IPS-NIHi11 (cell line): ENCODE data around the gene ATP5F1E.
"Not testable (repeated sequence)": the region's sequence is repeated elsewhere in the genome, so short reads cannot be mapped to it uniquely, and the experiment has no call there.

Source experiments
- DNase-seq: peaks from one replicate; pipeline ENCODE4 v3.0.0; 2012; ENCODE audit warnings: mixed read lengths, low spot score

ATP5F1E gene

DNA sequence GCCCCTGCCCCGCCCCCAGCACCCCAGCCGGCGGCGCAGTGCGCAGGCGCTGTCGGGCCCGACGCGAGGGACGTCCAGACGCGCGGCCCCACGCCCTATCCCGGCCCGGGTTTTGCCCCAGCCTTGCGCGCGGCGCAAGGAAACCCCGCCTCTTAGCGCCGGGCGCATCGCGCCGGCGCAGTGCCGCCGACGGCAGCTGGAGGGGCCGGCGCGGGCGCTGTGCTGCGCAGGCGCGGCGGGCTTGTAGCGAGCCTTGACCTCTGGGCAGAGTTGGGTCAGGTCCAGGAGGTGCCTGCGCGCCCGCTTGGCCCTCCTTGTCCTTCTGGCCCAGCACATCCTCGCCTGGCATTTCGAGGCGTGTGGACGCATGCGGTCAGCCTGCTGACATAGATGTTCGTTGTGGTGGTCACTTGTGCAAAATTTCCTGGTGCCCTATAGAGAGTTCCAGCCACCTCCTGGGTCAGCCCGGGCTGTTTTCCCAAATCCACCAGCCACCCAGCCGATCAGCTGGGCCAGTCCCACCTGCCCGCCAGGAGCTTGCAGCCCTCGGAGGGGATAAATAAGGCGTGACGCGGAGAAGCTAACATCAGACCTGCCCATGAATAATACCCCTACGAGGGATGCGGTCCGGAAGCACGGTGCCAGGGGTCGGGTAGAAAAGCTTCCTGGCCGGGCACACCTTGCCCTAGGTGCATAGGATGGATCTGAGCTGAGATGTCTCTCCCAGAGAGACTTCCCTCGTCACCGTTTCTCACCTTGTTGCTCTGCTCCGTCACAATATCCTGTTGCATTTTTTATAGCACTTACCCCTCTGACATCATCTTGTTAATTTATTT, 10.9 kb upstream of the ATP5F1E start:
- peak; percentile 99 for DNase-seq

DNA sequence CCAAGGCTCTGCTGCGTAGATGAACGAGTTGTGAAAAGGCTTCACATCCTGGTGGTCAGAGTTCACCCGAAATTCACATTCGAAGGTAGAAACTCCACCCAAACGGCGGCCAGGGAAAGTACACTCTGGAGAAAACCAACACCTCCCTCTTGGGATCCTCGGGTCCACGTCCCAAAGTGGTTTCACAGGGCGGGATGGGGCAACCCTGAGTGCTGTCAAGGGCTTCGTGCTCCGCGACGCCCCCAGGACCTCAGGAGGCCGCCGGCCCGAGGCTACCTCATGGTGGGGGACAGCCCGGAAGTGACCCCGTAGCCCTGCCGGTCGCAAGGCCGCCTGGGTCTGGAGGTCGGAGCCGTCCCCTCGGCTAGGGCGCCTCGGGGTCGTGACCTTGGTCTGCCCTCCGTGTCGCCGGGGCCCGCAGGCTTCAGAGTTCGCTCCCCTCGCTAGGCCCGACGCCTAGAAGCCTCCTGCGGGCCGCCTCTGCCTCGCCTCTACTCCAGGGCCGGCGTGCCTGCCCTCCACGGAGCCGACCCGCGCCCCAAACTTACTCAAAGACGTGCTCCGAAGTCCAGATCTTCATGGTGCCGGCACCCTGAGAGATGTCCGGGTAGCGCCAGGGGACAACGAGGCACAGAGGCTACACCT, 10.1 kb upstream of the ATP5F1E start, which contains the start of gene PRELID3B:
PRELID3B (minus strand) TSS at position 636 of the 645 bp plus-strand sequence; CDS start at position 580, 56 bp downstream.
- DNase-seq = no peak

DNA sequence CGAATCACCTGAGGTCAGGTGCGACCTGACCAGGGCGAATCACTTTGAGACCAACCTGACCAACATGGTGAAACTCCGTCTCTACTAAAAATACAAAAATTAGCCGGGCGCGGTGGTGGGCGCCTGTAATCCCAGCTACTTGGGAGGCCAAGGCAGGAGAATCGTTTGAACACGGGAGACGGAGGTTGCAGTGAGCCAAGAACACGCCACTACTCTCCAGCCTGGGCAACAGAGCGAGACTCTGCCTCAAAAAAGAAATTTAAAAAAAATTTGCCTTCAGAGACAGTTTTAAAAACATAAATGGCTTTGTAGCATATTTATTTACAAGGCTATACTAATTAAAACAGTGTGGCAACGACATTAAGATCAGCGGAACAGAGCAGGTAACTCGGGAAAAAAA, 9.4 kb upstream of the ATP5F1E start:
- not testable (repeated sequence) for DNase-seq

DNA sequence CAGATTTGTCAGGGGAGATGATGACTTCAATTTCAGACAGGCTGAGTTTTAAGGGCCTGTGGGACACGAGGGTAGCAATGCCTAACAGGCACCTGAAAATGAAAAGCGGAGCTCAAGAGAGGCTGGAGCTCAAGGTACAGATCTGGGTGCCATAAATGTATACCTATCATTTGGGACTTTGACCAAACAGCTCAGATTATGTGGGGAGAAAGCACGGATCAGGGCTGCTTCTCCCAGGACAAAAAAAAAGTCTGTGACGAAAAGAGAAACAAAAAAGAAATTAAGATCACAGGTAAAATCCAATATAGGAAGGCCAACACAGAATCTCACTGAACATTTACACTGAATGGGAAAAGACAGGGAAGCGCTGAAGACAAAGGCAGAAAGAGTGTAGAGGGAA, 8.5 kb upstream of the ATP5F1E start:
- DNase-seq = no peak

DNA sequence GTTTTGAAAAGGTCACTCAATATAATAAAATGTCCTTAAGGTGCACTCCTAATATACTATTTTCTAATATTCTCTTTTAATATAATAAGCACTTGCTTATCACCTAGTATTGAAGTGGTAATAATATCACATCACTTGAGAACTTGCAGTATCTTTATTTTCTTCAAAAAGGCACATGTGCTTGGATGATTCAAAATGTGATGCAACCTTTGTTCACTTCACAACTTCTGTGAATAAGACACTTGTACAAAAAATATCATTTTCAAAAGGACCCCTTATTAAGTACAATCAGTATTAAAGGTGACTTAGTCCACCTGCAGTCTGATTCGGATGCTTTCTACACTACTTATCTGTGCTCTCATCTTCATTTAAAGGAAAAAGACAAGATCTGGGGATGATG, 7.1 kb upstream of the ATP5F1E start:
- no peak for DNase-seq

DNA sequence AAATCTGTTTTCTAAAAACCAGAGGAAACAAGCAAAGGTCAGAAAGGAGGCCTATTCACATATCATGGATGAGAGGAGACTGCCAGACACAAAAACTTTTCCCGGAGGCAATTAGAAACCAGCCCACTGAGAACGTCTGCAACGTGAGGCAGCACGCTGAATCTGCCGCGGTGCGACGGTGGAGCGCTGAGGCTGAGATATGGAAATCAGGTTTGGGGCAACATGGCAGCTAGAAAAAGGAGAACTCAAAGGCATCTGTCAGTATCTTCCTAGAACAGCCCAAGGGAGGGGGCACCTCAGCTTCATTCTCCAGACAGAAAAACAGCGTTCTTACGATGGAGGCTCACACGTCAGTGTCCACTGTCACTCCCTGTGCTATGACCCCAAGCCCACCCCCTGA, 5.3 kb upstream of the ATP5F1E start:
- no peak for DNase-seq

DNA sequence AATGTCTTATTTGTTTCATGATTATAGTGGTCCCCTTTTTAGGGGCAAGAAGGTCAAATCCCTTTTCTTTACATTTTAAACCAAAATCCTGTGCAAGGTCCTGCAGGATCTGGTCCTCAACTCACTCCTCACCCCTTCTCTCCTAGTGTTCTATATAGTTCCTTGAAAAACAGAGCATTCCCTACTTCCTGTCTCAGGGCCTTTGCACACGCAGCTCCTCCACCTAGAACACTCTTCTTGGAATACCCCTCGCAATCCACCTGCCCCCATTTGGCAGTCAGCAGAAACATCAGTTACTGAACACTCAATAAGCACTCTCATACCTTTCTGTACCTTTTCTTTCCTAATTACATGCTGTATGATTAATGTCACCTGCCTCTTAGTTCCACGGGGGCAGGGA, 3.2 kb upstream of the ATP5F1E start:
- DNase-seq = no peak

DNA sequence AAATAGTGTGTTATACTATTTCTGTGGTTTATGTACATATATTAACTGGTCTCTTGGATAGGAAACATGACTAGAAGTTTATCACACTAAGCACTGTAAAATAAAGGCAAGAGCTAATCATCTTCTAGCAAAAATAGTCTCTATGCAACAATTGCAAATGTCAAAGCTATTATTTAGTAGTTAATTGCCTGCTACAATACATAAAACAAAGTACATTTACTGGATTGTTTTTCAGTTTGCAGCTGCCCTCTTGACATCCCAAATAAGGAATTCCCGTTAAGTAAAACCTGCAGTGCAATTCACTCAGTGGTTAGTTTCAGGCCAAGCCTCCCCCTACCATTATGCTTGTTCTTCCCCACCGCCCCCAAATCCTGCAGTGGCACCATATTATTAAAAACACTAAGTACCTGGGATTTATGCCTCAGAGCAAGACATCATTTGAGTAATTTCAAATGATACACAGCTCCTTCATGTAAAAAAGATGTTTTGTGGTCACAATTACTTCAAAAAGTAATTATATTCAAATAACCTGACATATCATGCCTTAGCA, 1.6 kb upstream of the ATP5F1E start:
- no peak for DNase-seq

DNA sequence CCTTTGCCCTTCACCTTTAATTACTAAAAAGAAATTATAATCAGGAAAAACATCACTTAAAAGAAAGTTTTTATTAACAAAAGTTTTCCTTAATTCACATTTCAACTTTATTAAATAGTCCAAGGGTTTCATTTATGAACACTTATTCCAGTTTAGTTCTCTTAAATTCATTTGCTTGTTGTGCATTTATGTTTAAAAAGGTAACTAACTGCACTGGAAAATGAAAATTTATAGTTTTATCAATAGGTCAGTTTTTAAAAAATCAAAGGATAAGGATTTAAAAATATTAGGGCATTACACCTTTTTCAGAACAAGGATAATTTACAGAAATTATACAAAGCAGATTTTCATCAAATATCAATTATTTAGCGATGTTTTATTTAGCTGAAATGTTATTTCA, 958 bp upstream of the ATP5F1E start:
- no peak for DNase-seq

DNA sequence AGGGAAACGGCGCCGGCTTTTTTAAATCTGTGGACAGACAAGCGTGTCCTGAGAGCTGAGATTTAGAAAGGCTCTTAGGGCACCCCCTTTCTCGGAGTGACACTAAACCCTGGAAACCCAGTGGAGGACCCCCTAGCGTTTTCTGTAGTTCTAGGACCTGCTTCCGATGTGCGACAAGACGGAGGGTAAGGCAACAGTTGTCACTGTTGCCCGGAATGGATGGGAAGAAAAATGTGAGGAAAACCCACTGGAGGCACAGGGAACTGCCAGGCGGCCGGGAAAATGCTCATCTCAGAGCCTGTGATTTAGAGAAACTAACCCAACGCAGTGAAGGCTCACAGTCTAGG, 551 bp upstream of the ATP5F1E start:
- DNase-seq = peak; percentile 33

DNA sequence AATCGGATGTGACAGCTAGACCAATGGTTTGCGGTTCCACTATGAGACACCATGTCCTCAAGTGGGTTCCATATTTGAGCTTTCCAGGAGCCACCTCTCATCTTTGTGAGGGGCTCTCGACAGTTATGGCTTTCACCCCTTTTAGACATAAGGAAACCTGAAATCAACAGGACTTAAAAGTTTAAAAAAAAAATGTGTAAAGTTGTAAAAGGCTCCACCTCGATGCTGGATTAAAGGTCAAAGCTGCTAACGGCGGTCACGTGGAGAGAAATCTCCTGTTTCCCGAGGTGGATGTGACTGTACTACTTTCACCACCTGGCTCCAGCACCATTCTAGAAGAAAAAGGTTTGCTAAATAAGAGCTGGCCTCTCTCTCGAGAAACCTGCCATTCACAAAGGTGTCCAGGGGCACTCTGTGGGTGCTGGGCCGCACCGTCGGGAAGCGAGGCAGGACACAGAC, 542 bp downstream of the ATP5F1E start:
- no peak for DNase-seq

DNA sequence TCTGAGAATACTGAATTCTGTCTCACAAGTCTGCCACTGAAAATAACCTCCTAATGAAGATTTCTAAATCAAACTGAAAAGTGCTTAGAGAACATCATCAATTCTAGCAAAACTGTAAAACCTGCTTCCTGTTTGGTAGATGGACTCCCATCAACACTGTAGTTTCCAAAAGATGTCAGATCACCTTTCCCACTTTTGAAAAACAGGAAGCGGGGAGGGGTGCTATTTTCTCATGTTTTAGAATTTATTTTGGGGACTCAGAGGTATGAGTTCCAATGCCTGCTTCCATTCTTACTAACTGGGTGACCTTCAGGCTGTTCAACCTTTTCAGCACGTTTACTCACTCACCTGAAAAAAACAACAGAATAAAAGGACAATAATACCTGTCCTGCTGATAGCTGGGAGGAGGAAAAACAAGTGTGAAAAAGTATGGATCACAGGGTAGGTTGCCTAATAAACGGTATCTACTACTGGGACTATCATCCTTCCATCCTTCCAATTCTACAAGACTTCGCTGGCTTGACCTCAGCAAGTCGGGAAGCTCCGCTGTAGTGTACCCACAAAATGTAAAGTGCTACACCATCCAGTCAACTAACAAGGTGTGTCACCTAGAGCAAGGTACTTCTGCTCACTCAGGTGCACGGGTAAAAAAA, 1.1 kb downstream of the ATP5F1E start:
- DNase-seq = no peak

DNA sequence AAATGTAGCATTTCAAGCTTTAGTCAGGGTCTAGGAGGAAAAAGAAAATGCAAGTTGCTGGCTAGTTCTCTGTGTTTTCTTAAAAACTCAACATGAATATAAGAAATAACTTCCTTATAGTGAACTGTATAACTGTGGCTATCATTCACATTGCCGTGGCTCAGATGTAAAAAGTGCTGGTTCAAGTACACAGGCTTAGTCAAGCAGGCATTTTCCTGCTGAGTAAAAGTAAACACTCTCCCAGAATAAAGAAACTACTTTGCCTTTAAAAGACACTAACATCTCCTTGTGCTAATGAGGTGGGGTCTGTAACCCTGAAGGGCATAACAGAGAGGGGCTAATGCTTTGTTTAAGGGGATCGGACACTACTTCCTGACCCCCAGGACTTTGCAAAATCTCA, 3.3 kb downstream of the ATP5F1E start:
- no peak for DNase-seq

DNA sequence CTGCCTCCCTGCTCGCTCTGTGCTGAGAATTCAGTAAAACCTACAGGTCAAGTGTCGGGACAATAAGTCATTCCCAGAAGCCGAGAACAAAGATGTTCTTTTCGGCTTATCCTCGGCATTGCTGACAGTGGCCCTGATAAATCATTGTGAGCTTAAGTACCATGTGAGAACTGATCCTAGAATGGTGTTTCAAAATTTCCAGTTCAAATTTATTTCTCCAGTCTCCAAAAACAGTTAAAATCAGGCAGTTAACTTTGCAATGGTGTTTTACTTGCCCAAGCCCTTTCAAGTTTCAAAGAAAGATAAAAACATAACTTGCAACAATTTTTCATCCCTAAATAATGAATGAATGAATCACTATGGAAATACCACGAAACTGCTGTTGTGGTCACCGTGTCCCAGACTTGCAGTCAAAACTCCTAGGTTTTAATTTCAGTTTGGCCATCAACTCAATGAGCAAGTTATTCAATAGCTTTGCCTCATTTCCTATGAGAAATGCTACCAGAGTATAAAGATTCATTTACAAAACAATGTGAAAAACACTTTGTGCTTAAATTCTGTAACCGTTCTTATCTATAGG, 4.3 kb downstream of the ATP5F1E start:
- no peak for DNase-seq

DNA sequence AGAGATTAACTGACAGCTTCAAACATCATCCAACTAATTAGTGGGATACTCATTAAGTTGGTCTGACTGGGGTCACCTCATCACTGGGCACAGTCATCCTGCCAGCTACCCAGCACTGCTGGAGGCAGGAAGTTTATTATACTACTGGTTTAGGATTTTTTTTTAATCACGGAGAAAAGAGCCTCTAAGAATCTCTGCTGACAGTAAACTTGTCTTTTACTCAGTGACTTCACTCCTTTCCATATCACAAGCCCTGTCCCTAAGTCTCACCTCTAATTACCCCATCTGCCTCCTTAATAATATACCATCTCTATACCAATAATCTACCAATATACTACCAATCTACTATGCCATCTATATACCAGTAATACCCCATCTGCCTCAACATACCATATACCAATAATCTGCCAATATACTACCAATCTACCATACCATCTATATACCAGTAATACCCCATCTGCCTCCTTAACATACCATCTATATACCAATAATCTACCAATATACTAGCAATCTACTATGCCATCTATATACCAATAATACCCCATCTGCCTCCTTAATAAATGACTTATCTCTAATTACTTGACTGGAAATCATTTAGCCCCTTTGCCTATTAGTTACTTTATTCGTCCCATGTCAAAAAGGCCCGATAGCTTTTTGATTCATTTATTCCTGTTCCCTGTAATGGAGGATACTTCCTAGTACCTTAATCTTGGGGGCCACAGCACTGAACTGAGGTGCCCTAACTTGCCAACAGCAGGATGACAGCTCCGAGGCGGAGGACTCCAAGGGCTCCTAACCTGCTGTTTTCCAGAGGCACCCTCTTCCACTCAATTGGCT, 5.0 kb downstream of the ATP5F1E start:
- DNase-seq = no peak

DNA sequence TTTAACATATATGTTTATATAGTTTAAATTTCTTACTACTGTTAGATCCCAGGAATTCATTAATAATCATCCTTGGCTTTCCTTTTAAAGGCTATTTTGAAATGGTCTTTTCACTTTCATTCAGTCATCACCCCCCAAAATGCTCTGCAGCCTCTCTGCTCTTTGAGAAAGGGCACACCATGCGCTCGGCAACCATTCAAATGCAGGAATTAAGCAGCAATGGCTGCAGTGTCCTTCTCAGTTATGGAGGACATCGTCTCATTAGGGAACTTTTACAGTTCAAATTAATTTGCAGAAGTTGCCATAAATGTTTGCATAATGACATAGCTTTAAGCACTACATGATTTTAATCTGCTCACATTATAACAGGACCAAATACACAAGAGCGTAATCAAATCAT, 6.6 kb downstream of the ATP5F1E start:
- no peak for DNase-seq

DNA sequence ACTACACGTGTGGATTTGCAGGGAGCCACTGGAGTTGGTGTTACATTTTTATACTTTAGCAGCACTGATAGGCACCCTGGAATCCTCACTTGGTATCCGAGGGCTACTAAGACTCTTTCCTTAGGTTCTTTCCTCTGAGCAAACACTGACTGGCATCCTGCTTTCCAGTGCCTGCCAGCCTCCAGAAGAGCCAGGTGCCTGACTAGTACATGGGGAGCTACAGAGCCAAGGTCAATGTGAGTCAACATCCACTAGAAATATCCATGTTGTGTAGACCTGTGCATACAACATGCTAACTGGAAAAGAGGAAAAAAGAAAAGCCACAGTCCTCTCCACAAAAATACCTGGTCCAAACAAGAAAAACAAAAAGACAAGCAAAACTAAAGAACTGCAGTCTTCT, 7.0 kb downstream of the ATP5F1E start:
- no peak for DNase-seq

DNA sequence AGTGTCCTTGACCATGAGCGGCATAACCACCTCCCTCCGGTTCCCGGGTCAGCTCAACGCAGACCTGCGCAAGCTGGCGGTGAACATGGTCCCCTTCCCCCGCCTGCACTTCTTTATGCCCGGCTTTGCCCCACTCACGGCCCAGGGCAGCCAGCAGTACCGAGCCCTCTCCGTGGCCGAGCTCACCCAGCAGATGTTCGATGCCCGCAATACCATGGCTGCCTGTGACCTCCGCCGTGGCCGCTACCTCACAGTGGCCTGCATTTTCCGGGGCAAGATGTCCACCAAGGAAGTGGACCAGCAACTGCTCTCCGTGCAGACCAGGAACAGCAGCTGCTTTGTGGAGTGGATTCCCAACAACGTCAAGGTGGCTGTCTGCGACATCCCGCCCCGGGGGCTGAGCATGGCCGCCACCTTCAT, 8.0 kb downstream of the ATP5F1E start:
- no peak for DNase-seq

DNA sequence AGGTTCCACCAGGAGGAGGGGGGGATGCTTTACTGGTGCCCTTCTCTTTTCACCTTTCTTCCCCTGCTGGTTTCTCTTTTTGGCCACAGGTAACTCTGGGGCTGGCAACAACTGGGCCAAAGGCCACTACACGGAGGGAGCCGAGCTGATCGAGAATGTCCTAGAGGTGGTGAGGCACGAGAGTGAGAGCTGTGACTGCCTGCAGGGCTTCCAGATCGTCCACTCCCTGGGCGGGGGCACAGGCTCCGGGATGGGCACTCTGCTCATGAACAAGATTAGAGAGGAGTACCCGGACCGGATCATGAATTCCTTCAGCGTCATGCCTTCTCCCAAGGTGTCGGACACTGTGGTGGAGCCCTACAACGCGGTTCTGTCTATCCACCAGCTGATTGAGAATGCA, 8.5 kb downstream of the ATP5F1E start:
- no peak for DNase-seq

DNA sequence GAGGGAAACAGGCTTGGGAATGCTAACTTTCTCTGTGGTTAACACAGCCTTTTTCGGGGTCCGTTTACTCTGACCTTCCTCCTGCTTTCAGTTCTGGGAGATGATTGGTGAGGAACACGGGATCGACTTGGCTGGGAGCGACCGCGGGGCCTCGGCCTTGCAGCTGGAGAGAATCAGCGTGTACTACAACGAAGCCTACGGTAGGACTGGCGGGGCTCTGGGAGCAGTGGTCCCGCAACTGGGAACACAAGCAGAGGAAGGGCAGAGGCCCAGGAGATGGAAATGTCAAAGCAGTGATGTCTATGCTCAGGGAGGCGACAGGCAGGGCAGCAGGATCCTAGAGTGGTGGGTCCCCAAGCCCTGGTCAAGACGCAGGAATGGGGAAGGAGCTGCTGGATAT, 9.4 kb downstream of the ATP5F1E start:
- DNase-seq = no peak

DNA sequence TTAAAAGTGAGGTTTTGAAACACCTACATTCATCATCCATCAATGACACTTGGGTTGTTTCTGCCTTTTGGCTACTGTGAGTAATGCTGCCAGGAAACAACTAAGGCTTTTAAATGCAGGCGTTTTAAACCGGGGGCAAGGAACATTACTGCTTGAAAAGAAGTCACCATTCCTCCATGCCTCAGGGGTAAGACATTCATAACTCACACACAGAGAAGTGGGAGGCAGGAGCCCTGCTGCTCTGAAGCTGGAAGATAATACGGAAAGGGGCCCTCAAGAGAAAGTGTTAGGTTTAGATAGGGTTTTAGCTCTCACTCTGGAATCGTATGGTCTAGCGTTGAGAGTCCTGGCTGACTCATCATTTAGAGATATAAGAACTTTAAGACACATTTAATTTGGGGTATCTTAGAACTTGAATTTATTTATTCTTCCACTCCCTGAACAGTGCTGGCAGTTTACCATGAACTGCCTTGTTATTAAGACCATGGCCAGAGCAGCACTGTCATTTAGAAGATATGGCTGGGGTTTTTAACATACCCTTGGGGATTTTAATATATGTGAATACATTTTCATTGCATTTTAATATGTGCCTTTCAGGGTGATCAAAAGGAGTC, 11.1 kb downstream of the ATP5F1E start:
- DNase-seq = no peak
